GM21367 (cell line): Measurements from ENCODE around the gene PRKCA.

Experiments
- ATAC-seq: cut with Tn5 transposase; IDR thresholded peaks from one replicate; pipeline ENCODE4 v1.9.1; 2021; ENCODE audit not compliant: unreplicated experiment

The PRKCA gene

DNA sequence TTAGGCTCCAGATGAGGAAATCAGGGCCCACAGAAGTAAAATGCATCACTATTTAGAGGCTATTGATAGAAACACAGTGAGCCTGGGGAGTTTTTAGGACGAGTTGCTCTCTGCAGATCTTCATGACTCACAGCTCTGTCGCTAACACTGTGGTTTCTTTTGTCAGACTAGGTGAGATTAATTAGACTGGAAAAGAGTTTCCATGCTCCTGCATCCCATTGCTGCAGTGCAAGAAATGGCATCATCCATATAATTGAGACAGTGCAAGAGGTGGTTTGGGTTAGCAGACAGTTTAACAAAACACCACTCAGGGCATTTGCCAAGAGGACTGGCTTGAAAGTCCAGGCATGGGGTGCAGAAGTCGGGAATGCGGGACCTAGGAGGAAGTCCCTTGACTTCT is 333.7 kb downstream of the PRKCA start:
- no peak for ATAC-seq

DNA sequence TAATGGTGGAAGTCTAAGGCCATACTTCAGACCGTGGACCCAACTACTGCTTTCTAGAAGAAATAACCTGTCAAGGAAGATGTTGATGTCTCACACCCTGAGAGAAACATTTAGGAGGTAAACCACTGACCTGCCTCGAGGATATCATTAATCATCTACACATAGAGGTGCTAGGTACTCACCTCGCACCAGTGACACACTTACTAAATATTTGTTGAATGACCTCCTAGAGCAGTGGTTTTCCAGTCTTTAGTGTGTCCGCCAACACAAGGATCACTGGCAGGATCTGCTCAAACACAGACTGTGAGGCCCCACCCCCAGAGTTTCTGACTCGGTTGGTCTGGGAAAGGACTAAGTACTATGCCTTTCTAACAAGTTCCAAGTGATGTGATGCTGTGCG is 335.1 kb downstream of the PRKCA start:
- no peak for ATAC-seq

DNA sequence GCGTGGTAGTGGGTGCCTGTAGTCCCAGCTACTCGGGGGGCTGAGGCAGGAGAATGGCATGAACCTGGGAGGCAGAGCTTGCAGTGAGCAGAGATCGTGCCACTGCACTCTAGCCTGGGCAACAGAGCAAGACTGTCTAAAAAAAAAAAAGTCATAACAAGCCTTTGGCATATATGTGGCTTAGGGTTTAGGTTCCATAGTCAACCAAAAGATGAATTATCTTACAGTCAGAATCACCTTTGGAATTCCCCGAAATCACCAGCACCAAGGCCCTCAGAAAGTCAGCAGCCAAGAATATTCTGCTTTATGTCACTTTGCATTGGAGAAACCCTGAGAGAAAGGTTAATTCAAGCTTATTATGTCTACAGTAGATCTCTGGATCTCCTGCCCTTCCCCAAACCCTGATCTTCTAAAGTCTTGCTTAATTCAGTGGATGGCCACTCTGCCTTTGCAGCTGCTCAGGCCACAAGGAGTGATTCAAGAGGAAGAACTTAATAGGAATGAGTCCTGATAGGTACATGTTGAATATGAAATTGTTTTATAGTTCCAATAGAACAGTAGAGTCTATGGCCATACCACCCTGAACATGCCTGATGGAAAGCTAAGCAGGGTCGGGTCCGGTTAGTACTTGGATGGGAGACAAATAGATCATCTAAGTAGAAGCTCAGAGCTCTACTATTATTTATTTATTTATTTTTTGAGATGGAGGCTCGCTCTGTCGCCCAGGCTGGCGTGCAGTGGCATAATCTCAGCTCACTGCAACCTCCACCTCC is 336.5 kb downstream of the PRKCA start:
- no peak for ATAC-seq

DNA sequence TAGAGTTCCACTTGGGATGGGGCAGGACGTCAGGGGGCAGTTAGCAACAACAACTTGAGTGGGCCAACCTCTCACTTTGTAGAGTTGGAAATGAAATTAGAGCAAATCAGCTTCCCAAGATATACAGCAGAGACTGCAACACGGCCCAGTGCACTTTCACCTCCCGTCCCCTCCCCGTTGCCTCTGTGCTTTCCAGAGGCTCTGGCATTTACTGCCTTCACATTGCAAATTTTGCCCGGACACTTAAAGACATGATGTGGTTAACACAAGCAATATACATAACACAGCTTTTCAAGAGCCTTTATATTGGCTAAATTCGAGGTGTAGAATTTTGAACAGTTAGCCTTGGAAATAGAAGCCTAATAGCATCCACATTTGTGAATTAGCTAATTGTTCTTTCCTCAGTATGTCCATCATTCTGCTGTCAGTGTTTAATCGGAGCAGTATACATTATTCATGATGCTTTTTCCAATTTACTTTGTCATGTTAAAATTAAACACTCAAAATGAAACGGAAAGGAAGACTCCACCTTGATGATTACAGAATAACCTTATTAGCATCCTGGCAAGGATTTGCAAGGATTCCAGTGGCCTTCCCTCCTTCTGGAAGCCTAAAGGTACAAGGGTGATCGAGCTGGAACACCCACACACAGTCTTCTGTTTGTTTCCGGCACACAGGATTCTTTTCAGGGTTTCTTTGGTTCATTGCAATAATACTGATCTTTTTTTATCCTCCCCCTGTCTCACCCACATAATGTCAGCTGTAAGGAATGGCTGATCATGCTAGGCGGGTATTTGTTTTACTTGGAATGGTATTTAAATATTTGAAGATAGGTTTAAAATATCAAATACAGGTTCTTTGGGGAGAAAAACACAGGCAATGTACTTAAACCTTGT is 341.6 kb downstream of the PRKCA start:
- ATAC-seq, result no peak

DNA sequence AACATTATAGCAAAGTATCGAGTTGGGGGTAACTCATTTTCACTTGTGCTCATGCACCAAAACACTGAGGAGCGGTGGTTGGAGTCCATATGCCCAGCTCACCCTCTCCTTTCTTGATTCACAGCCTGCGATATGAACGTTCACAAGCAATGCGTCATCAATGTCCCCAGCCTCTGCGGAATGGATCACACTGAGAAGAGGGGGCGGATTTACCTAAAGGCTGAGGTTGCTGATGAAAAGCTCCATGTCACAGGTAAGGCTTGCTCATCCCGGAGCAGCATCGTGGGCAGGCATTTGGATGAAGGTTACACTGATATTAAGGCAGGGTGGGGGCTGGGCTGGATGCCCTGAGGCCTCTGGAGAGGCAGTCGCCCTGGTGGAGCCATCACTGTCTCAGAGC is 342.8 kb downstream of the PRKCA start:
- no peak for ATAC-seq

DNA sequence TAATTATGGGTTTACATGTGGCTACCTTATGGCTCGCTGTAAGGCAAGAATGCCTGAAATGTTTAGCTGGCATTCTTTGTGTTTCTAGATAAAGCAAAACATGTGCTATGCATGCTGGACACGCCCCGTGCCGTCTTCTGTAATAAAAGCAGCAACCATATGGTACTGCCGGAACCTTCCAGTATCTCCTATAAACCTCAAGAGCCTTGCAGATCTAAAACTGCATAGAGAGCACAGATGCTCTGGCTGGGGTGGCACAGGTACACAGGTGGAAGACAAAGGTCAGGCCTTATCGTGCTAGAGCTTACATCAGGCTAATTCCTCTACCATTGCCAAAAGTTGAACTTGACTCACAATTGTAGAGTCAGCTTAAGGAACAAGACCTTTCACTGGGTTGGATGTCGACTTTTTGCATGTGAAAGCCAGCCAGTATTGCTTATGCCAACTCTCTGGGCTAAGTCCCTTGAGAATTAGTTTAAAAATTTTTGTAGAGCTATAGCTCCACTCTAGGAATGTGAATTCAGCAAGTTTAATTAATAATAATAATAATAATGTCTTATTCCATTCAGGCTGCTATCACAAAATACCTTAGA is 345.1 kb downstream of the PRKCA start:
- no peak for ATAC-seq

DNA sequence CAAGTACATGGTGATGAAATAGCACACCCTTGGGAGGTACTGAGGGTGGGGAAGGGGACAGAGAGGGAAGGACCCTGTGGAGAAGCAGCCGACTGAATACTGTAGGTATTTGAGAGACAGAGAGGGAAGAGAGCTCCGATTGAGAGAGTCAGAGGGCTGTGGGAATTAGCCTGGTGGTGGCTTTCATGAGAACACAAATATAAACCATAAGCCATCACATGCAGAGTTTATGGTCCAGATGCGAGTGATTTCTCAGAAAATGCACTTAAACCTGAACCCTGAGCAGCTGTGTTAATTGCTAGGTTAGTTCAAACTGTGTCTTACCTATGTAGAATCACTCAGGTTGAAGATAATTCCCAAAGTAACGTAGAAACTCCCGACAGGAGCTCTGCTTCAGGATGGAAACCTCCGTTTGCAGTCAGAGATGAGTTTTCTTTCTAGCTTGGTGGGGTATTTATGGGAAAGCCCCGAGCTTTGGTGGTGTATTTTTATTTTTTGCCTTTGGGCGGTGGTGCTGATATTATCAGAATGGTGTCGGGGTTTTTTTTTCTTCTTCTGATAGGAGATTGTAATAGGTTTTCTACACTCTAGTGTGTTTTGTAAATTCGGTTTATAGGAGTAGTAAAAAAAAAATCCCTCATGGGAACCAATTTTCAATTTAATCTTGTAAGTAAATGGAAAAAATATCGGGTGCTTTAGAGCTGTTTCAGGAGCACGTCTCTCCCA is 347.6 kb downstream of the PRKCA start:
- no peak for ATAC-seq

DNA sequence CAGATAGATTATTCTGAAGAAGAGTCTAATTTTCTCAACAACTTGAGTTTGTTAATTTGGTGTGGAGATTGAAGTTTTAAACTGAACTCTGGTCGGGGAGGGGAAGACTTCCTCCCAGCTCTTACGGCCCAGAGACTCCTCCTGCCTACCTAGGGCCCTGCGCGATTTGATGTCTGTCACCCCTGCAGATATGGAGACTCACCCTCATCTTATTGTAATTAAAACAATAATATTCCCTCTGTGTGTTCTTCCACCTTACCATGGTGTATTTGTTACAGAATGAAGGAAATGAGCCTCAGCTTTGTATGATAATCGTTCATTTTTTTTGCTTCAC is 348.1 kb downstream of the PRKCA start:
- no peak for ATAC-seq

DNA sequence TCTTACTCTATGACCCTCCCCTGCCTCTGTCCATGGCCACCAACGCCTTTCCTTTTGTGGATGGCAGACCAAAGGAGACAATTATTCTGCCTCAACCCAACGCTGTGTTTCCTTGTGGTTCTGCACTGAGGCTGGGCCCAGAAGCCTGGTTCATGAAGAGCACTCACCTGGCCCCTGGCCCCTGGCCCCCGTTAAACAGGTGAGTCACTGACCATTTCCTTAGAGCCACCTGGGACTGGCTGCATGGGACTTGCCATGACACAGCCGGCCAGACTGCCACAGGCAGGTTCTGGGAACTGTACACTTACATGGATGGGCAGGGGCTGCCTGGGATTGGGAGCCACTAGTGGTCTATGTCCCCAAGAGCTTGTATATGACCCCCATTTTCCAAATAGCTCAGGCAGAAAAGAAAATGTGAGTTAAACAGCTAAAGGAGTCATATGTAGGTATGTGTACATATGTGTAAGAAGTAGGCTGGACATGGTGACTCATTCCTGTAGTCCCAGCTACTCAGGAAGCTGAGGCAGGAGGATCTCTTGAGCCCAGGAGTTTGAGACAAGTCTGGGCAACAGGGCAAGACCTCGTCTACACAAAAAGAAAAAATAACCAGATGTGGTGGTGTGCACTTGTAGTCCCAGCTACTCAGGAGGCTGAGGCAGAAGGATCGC is 350.6 kb downstream of the PRKCA start:
- ATAC-seq, result no peak

DNA sequence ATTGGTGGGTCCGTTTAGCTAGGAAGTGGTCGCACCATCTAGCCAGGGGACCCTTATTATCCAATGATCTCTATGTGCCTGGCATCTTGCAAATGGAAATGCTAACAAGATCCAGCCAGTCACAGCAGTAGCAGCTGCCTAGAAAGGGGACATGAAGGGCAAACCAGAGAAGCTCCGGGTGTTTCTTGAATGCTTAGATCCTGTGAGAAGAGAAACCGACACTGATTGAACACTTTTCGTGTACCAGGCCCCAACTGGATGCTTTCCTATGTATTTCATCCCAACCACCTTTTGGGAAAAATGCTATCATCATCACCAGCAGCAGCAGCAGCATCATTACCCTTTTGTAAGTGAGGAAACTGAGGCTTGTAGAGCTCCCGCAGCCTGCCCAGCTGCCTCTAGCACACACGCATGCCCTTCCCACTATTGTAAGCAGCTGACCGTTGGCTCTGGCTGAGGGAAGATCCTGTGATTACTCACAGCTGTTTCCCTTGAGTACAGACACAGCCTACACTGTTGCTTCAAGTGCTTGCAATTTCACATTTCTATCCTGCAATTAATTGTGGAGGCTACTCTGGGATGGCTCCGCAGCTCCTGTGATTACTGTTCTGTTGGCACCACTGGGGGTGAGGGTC is 351.8 kb downstream of the PRKCA start:
- no peak for ATAC-seq

DNA sequence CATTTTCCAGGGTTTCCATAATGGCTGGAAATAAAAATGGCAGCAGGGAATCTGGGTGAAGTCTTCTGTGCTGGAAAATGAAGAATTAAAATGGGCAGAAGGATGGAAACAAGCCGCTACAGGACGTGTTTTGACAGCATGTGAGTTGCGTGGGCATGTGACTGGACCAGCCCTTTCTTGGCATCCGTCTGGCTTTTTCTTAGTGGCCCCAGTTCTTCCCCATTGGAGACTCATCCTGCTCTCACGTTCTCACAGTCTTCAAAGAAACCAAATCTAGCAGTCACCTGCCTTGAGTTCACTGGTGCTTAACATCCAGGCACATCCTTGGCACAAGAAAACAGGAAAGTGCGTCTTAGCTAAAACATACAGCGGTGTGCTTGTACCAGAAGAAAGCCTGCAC is 352.4 kb downstream of the PRKCA start:
- no peak for ATAC-seq

DNA sequence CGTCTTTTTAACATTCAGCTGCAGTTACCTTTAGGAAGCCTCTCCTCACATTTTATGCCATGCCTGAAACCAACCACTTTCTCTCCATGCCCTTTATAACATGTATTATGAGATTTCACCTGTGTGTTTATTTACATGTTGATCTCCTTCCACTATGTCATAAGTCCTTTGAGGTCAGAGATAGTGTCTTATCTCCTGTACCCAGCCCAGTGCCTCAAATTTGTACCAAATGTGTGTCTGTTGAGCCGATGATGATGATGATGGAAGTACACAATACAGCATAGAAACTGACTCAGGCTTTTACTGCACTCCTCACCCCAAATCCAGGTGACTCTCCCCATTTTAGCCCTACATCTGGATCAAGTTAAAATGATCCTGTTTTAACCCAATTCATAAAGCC is 353.0 kb downstream of the PRKCA start:
- no peak for ATAC-seq

DNA sequence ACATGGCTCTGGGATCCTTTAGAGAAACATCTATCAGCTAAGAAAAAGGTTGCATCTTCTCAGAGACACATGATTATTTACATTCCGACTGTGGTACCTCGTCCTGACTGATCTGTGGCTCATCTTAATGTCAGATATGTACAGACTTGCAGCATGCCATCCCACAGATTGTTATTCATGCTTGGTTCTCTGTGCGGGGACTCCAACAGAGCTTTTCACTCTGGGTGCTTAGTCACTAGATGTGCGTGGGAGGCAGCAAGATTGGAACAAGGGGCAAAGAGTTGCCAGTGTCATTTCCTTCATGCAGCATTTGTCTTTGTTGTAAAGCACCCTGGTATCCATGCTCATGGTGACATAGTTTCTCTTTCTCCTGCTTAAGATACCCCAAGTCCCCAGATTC is 353.4 kb downstream of the PRKCA start:
- no peak for ATAC-seq

DNA sequence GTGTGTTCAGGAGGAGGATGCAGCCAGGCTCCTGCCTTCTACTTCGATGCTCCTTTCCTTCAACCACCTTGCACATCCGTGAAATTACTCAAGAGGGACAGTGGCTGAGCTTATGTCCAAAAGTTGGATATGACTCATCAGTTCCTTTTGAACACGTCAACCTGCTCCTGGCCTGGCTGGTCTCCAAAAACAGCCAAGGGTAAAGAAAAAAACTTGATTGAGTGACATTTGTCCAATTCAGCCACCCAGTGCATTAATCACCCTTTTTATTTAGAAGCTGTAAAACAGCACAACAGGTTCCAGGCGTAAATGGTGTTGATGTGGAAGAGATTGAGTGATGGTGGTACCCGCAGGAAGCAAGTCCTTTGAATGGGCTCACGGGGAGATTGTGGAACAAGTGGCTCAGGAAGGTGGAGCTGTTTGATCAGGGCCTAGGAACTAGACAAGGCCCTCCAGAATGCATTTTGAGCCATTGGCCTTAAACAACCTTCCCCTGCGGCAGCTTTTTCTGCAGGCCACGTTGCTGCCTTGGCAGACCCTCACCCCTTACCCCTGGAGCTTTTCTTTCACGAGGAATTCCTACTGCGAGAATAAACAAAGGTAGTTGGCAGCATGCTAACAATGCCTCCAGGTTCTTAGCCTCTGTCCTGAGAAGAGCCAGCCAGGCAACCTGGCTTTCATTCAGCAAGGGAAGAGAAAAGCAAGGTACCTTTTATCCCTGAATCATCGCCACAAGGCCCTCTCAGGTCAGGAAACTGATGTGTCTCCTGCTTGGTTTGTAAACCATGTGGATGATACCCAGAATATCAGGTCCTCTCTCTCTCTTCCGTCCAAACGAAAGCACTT is 359.2 kb downstream of the PRKCA start:
- ATAC-seq, result no peak

DNA sequence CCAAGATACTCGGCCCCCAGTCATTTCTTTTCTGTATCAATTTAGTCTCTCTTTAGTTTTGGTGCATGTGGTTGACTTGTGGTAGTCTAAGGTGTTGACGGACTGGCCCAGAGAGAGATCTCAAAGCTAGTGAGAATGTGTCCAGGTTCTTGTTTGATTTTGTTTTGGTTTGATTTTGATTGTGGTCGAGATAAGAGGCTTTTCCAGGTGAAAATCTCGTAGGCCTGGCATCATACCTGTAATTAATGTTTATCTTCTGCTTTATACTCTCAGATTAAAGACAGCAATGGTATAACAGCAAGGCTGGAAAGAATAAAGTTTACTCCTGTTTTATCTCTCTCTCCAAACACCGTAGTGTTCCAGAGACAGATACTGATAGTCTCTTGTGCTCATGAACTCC is 360.1 kb downstream of the PRKCA start:
- no peak for ATAC-seq

DNA sequence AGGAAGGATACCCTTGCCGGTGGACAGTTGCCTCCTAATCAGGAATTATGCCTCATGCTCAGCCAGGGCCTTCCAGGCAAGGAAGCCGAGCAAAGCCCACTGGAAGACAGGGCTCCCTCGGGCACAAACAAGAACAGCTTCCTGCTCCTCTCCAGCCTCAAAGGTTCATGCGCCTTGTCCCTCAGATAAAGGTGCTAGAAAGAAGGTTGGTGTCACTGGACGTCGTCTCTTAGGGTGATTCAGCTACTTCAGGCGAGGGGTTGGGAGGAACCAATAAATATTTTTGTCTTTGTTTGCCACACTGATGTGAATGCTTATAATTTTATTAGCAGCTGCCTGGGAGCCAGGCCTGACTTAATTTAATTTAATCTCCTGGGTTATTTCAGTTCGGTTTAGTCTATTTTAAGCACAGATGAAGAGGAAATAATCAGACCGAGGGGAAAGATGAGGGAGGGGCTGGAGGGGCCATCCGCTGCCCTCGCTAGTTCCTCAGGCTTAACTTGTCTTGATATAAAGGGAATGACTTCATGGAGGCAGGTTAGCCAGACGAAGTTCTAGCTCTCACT is 360.7 kb downstream of the PRKCA start:
- no peak for ATAC-seq

DNA sequence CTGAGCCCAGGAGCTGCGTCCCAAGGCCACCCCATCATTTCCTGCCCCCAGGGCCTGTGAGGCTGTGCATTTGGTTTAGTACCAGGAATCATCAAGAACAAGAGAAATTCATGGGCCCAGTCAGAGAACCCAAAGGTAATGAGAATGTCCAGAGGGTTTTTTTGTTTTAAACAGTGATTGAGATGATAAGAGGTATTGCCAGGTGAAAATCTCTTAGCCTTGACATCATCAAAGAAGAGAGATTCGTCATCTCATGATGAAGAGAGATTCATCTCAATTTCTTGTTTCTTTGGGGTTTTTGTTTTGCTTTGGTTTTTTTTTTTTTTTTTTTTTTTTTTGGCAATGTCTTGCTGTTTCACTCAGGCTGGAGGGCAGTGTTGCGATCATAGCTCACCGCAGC is 361.9 kb downstream of the PRKCA start:
- ATAC-seq, result no peak

DNA sequence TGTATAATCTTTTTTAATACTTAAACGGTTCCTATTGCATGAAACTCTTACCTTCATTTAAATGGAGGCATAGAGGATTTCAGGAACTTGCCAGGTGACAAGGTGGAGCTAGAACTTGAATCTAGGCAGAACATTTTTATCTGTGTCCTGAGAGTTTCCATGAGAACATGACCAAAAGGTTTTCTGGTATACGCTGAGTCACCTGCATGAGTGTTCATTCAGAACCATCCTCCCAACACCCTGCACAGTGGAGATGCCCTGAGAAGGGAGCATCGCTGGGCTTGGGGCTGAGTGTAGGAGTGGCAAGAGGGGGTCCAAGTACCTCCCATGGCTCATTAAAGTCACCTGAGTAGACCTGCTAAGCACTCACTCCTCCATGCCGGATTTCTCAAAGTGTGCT is 362.8 kb downstream of the PRKCA start:
- no peak for ATAC-seq

DNA sequence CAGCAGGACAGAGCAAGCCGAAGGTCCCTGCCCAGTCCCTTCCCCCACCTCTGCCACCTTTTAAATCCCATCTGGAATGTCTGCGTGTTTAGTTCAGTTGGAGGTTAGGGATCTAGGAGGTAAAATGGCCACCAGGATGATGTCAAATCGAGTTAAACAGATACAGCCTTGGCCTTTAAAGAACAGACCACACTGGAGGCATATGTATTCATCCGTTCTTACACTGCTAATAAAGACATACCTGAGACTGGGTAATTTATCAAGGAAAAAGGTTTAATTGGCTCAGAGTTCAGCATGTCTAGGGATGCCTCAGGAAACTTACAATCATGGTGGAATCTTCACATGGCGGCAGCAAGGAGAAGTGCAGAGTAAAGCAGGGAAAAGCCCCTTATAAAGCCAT is 364.7 kb downstream of the PRKCA start:
- no peak for ATAC-seq
